HG02852 (cell line): ENCODE results near the gene KCTD19.

Source experiments
- ATAC-seq: cut with Tn5 transposase; IDR thresholded peaks from one replicate; pipeline ENCODE4 v1.9.1; 2021; ENCODE audit warnings: mild to moderate bottlenecking, moderate library complexity; ENCODE audit not compliant: unreplicated experiment

The KCTD19 gene

DNA sequence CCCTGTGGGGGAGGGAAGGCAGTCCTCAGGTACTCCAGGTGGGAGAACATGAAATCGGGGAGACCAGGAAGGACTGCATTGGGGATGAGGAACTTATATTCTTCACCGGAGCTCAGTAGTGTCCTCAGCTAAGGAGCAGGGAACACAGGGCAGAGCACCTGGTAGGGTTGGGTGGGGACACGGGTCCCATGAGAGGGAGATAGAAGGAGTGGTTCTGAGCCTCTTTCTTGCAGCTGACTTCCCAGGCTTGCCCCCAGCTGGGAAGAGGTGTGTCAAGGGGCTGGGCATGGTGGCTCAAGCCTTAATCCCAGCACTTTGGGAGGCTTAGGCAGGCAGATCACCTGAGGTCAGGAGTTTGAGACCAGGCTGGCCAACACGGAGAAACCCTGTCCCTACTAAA lies 81.4 kb downstream of the KCTD19 start:
- ATAC-seq: no peak

DNA sequence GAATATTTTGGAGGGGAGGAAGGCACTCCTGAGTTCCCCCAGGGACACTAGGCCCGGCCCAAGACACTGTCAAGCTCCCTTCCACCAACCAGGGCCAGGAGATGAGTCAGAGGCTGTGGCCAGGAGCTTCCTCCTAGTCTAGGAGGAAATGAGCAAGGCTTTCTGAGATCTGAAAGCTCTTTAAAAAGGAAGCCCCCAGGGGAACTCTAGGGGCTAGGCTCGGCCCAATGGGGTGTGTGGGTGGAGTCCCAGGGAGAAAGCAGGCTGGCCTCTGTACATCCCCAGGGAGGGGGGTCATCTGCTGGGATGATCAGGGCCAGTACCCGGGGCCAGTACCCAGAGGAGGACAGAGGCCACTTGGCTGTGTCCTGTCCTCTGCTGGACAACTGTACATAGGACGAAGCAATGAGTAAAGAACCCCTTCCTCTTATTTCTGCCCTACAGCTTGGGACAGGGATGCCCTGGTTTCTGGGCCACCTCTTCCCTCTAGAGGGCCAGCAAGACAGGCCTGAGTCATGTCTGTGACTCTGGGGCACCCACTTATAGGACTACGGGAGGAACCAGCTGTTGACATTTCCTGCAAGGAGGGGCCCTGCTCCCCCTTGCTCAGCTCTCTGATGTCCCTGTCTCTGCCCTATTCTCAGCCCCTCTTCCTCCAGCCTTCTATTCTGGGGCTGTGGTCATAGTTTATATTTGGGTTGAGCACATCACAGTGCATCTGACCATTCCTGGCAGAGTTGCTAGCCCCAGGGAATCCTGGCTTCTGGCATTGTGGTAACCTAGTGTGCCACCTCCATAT lies 82.0 kb downstream of the KCTD19 start:
- ATAC-seq: peak; percentile 47

DNA sequence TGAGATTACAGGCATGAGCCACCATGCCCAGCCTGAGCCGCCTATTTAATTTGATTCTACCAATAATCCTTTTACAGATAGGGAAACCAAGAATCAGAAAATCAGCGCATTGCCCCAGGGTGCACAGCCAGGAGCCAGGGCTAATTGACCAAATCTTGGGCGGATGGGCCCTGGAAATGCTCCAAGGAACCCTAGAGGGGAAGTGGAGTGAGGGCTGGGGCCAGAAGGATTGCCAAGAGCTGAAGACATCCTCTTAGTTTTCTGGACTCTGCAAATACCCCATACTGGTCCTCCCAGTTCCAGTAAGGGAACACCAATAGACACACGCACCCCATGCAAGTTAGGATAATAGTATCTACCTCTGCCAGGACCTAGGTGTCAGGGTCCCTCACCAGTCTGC lies 83.1 kb downstream of the KCTD19 start:
- no peak for ATAC-seq

DNA sequence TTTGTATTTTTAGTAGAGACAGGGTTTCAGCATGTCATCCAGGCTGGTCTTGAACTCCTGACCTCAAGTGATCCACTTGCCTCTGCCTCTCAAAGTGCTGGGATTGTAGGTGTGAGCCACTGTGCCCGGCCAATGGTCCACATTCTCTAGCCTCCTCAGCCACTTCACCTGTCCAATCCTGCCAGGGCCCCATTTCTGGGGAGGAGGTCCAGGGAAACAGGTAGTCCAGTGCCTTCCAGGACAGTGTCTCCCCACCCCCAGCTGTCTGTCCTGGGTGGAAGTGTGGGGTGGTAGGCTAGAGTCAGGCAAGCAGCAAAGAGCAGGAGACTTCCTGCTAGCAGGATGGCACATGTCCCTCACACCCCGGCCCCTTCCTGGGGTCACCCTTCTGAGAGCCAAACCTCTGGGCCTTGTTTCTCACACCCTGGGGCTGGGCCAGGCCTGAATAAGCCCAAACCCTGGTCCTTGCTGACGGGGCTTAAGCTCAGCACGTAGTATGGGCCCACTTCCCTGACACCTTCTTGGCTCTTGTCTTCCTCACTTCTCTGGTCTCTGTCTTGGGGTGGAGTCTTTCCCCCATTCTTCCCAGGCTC lies 84.3 kb downstream of the KCTD19 start:
- ATAC-seq: no peak

DNA sequence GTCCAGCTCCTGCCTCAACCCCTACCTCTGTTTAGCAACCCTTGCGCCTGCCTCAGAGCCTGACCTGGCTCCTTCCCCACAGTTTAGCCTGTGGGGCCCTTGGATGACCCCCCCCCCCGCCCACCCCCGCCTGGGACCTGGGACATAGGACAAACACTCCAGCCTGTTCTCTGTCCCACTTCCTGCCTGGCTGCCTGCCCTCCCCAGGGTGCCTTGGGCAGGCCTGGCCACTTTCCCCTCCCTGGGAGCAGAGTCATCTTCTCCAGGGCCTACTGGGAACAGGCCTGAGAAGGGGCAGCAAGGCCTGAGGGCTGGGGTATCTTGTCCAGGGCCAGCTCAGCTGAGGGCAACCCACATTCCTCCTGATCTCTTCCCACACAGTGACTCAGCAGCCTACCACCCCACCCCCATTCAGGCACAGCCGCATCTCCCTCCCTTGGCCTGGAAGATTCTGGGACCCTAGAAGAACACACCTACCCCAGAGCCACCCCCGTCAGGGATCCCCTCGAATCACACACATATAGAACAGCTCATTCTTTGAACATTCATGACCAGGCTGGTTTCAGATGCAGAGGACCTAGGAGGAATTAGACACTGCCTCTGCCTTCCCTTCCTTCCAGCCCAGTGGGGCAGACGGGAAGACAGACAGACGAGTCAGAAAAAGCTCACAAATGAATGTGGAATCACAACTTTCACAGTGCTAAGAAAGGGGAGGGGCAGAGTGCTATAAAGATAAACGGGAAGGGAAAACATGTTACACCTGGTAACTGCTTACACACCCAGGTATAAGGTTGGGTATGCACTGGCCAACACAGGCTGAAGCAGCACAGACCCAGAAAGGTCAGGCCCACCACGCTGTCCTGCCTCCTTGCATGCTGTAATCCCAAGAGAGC lies 85.3 kb downstream of the KCTD19 start:
- ATAC-seq: no peak

DNA sequence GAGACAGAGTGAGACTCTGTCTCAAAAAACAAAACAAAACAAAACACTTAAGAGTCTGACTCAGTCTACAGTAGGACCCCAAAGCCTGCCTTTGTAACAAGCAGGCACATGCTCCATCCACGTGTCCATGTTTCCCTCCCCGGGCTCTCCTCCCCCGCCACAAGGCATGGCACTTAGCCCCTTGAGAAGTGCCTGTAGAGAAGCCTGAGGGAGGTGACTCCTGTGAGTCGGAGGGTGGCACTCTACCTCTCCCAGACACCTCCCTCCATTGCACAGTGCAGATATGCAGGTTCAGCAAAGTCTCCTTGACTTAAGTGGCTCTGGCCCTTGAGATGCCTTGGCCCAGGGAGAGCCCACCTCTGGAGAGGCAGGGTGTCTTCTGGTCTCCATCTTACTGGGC lies 86.0 kb downstream of the KCTD19 start:
- no peak for ATAC-seq
